ENCODE data around the gene TMEM88. TPM values are rescaled to one million over a fixed set of nuclear protein-coding genes. Genes with fewer than 3 reads are reported as not detected.
"Not testable (repeated sequence)": the region's sequence is repeated elsewhere in the genome, so short reads cannot be mapped to it uniquely, and the experiment has no call there.

The TMEM88 gene
- total and polyA plus RNA-seq, 3 donors from 2014 or later: 4.6 to 7.4 (median 6.8) TPM

- Histone ChIP-seq H3K27me3 (no peaks in the 10 kb centered on the region), H3K9me3 (no peaks in the 10 kb centered on the region), H3K36me3 (ENCODE audit: low read depth, missing control alignments) (no peaks in the 10 kb centered on the region), H3K27ac (peak overlapping the region; percentile 84 to 98), H3K4me3 (peak overlapping the region; percentile 66 to 68), H3K4me1 (peaks cover 21% of the 10 kb centered on the region)
- intact Hi-C loops (cut with DNase I; ENCODE audit: low total_unique reads): no loop called here
- WGBS, 2 donors: 28 to 35% methylated on average over 4 to 20 of the region's 20 CpGs
- DNase-seq: peak; percentile 57
- TF ChIP-seq CTCF (IDR thresholded peaks at IDR 0.05) (peak; percentile 34 to 60 (median 59)), POLR2A (IDR thresholded peaks at IDR 0.05) (no peak)
Measured at GRCh38 chr17:7858522-7858810, 3.6 kb downstream of the TMEM88 start.

GRCh38 chr17:7859028-7859427, 4.2 kb downstream of the TMEM88 start:
- no peaks in the 10 kb centered on the region for H3K27me3 ChIP-seq
- no peak for DNase-seq
- 60 to 76% methylated on average over 8 of the region's 8 CpGs for WGBS, 2 donors
- peaks cover 21% of the 10 kb centered on the region for H3K4me1 ChIP-seq
- H3K36me3 ChIP-seq (ENCODE audit: low read depth, missing control alignments): no peaks in the 10 kb centered on the region
- H3K27ac ChIP-seq: no peak overlapping the region
- H3K4me3 ChIP-seq: peak overlapping the region; percentile 66 to 68
- TF ChIP-seq POLR2A (IDR thresholded peaks at IDR 0.05) (no peak), CTCF (IDR thresholded peaks at IDR 0.05) (no peak)
- intact Hi-C loops (cut with DNase I; ENCODE audit: low total_unique reads): no loop called here
- no peaks in the 10 kb centered on the region for H3K9me3 ChIP-seq

GRCh38 chr17:7862692-7863437, 8.0 kb downstream of the TMEM88 start:
- Histone ChIP-seq H3K9me3 (no peaks in the 10 kb centered on the region), H3K4me3 (no peak overlapping the region), H3K27me3 (no peaks in the 10 kb centered on the region), H3K27ac (no peak overlapping the region), H3K36me3 (ENCODE audit: low read depth, missing control alignments) (no peaks in the 10 kb centered on the region), H3K4me1 (peaks cover 8% of the 10 kb centered on the region)
- intact Hi-C loops (cut with DNase I; ENCODE audit: low total_unique reads): no loop called here
- DNase-seq: peak; percentile 68
- 43 to 50% methylated on average over 3 of the region's 3 CpGs for WGBS, 2 donors
- TF ChIP-seq CTCF (IDR thresholded peaks at IDR 0.05): peak; percentile 76 to 82 (median 78)
- TF ChIP-seq POLR2A (IDR thresholded peaks at IDR 0.05): no peak

- H3K27ac ChIP-seq; intact Hi-C loops (cut with DNase I; ENCODE audit: low total_unique reads); H3K36me3 ChIP-seq (ENCODE audit: low read depth, missing control alignments); H3K4me3 ChIP-seq; H3K9me3 ChIP-seq; H3K4me1 ChIP-seq; DNase-seq; H3K27me3 ChIP-seq: not testable (repeated sequence)
- 85 to 88% methylated on average over 5 of the region's 5 CpGs for WGBS, 2 donors
Measured at GRCh38 chr17:7864384-7864783, 9.5 kb downstream of the TMEM88 start.

- no peak for DNase-seq
- Histone ChIP-seq H3K27ac (no peak overlapping the region), H3K36me3 (ENCODE audit: low read depth, missing control alignments) (no peaks in the 10 kb centered on the region), H3K4me3 (no peak overlapping the region), H3K9me3 (no peaks in the 10 kb centered on the region), H3K27me3 (no peaks in the 10 kb centered on the region), H3K4me1 (no peaks in the 10 kb centered on the region)
- no peak for TF ChIP-seq CTCF (IDR thresholded peaks at IDR 0.05)
- no peak for TF ChIP-seq POLR2A (IDR thresholded peaks at IDR 0.05)
- intact Hi-C loops (cut with DNase I; ENCODE audit: low total_unique reads): no loop called here
- WGBS, 2 donors: 93 to 94% methylated on average over 5 of the region's 5 CpGs
Measured at GRCh38 chr17:7864995-7865650, 10.3 kb downstream of the TMEM88 start.

Measured in testis (tissue), 3 donors.